Uterus (tissue), 4 donors: ENCODE results near the gene DENND4B. TPM values are rescaled to one million over a fixed set of nuclear protein-coding genes. Genes with fewer than 3 reads are reported as not detected.
"Not testable (repeated sequence)": the region's sequence is repeated elsewhere in the genome, so short reads cannot be mapped to it uniquely, and the experiment has no call there.

Source experiments
- DNase-seq, 2 donors: peaks; one replicate each; pipeline ENCODE4 v3.0.0-alpha.2; 2019 to 2020
- H3K27ac ChIP-seq, 2 donors: fragments of 200-600 bp; sonication (generic); 1 replicate in 1 of 2; 2 replicates in 1 of 2; pipeline ENCODE4 v1.5.1; 2016 to 2018
- H3K27me3 ChIP-seq, 2 donors: fragments of 200-600 bp; sonication (generic); one replicate each; pipeline ENCODE4 v1.5.1; 2018 to 2019; ENCODE audit warnings: control low read depth in 1 of 2
- H3K36me3 ChIP-seq, 2 donors: fragments of 200-600 bp; sonication (generic); one replicate each; pipeline ENCODE4 v1.5.1; 2019; ENCODE audit warnings: control low read depth in 1 of 2
- H3K4me1 ChIP-seq, 2 donors: fragments of 200-600 bp; sonication (generic); one replicate each; pipeline ENCODE4 v1.5.1; 2018 to 2019; ENCODE audit warnings: control low read depth in 1 of 2
- H3K4me3 ChIP-seq, 2 donors: fragments of 200-600 bp; sonication (generic); 1 replicate in 1 of 2; 2 replicates in 1 of 2; pipeline ENCODE4 v1.5.1; 2018 to 2019; ENCODE audit warnings: mild to moderate bottlenecking in 1 of 2
- H3K9me3 ChIP-seq, 2 donors: fragments of 200-600 bp; sonication (generic); one replicate each; pipeline ENCODE4 v1.5.1; 2019; ENCODE audit warnings: control low read depth in 1 of 2
- POLR2A ChIP-seq, 2 donors: fragments of 450-650 bp; IDR thresholded peaks; one replicate each; pipeline ENCODE4 v1.6.1; 2016; ENCODE audit warnings: antibody characterized with exemption in 2 of 2, mild to moderate bottlenecking in 1 of 2, moderate library complexity in 1 of 2
- intact Hi-C: fragments of 100-400 bp; cut with DNase I; formaldehyde crosslinking; loops from one replicate; pipeline ENCODE4 v1.15.1; 2023; ENCODE audit warnings: low total_unique reads
- total RNA-seq, 4 donors: library from RNA; depleted of rRNA in 3 of 4; stranded (reverse); fragments of >200 nt in 3 of 4; gene quantifications; one replicate each; pipeline versions ENCODE4 v1.1.0 to v1.2.4, GENCODE V29; 2014 to 2023
- TF ChIP-seq, protein P1 (sequence below), 4 experiments: fragments of 200-600 bp in 2 of 4; fragments of 450-650 bp in 2 of 4; sonication (generic) in 2 of 4; IDR thresholded peaks; one replicate each; pipeline ENCODE4 v1.5.1; 2016 to 2019; ENCODE audit warnings: antibody characterized with exemption in 4 of 4, mild to moderate bottlenecking in 2 of 4, moderate library complexity in 1 of 4
- donor health status: DM: yes; HTN: yes; CAD: no.

Gene DENND4B
- total RNA-seq, 4 donors from 2014 or later: 5.6 to 94.9 (median 30.1) TPM

GRCh38 chr1:153985341-153985912 is 38.9 kb upstream of the DENND4B start:
- Histone ChIP-seq H3K9me3 (no peaks in the 10 kb centered on the region), H3K4me3 (peak overlapping the region; percentile 45 to 57), H3K4me1 (no peaks in the 10 kb centered on the region), H3K36me3 (no peaks in the 10 kb centered on the region), H3K27ac (peak overlapping the region; percentile 95 to 97), H3K27me3 (no peaks in the 10 kb centered on the region)
- DNase-seq: peak; percentile 73 to 78
- intact Hi-C loops: loop anchor here (10.0 kb wide), 1 partner anchor 311 kb away; the partner anchor contains the start of genes ILF2 and NPR1
- peak in 1 of 2 donors; percentile 29 for TF ChIP-seq POLR2A (IDR thresholded peaks at IDR 0.05)
- TF ChIP-seq, protein P1, sequence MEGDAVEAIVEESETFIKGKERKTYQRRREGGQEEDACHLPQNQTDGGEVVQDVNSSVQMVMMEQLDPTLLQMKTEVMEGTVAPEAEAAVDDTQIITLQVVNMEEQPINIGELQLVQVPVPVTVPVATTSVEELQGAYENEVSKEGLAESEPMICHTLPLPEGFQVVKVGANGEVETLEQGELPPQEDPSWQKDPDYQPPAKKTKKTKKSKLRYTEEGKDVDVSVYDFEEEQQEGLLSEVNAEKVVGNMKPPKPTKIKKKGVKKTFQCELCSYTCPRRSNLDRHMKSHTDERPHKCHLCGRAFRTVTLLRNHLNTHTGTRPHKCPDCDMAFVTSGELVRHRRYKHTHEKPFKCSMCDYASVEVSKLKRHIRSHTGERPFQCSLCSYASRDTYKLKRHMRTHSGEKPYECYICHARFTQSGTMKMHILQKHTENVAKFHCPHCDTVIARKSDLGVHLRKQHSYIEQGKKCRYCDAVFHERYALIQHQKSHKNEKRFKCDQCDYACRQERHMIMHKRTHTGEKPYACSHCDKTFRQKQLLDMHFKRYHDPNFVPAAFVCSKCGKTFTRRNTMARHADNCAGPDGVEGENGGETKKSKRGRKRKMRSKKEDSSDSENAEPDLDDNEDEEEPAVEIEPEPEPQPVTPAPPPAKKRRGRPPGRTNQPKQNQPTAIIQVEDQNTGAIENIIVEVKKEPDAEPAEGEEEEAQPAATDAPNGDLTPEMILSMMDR (IDR thresholded peaks at IDR 0.05): no peak

DNA sequence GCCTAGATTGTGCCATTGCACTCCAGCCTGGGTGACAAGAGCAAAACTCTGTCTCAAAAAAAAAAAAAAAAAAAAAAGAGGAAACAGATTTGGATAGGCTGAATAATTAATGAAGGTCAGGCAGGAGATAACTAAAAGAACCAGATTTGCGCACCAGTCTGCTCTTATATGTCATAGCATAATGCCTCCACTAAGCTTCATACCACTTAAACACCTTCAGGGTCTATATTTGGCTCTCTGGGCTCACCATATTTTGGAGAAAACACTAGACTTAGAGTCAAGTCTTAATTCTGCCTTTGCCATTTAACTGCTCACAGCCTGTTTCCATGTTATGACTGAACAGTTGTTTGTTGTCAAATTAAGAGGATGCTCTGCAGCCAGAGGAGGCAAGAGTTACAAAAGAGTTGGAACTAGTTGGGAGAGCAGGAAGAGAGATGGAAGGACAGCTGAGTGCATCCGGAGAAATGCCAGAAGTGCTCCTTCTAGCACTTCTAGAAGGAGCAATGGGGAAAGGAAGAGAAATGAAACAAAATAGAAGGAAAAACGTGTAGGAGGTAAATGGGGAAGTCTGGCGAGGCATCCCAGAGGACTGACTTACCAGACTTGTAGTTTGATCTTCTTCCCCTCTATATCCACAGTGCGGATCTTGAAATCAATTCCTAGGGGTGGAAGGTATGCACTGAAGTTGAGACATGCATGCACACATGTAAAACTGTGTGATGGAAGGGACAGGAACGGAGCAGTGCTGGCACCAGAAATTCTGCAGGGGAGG is 37.8 kb upstream of the DENND4B start:
- H3K4me1 ChIP-seq: no peaks in the 10 kb centered on the region
- peak overlapping the region; percentile 95 to 97 for H3K27ac ChIP-seq
- H3K4me3 ChIP-seq: peak overlapping the region in 1 of 2 donors; percentile 45
- DNase-seq: no peak
- H3K27me3 ChIP-seq: no peaks in the 10 kb centered on the region
- H3K9me3 ChIP-seq: no peaks in the 10 kb centered on the region
- intact Hi-C loops: loop anchor here (10.0 kb wide), 1 partner anchor 310 kb away; the partner anchor contains the start of genes ILF2 and NPR1
- TF ChIP-seq POLR2A (IDR thresholded peaks at IDR 0.05): no peak
- TF ChIP-seq, protein P1 (IDR thresholded peaks at IDR 0.05): no peak
- H3K36me3 ChIP-seq: no peaks in the 10 kb centered on the region

DNA sequence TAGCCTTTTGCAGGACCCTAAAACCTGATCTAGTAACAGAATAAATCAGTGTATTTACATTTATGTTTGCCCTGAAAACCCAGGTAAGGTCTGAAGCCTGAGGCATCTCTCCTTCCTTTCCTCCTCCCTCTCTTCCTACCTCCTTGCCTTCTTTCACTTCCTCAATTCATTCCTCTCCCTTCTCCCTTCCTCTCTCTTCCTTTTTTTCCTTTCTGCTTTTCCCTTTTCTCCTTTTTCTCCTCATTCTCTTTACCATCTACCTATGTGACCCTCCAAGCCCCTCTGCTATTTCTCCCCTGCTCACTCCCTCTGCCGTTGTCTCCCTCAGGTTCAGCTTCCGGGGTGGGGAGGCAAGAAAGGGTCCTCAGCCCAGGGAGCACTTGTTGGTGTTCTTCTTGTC is 35.2 kb upstream of the DENND4B start:
- H3K27ac ChIP-seq, DNase-seq, H3K4me1 ChIP-seq, H3K27me3 ChIP-seq, H3K9me3 ChIP-seq, H3K4me3 ChIP-seq, H3K36me3 ChIP-seq: not testable (repeated sequence)
- intact Hi-C loops: loop anchor here (10.0 kb wide), 1 partner anchor 307 kb away; the partner anchor contains the start of genes ILF2 and NPR1

GRCh38 chr1:153979091-153979490 is 32.6 kb upstream of the DENND4B start:
- H3K36me3 ChIP-seq, H3K4me3 ChIP-seq: not testable (repeated sequence)

DNA sequence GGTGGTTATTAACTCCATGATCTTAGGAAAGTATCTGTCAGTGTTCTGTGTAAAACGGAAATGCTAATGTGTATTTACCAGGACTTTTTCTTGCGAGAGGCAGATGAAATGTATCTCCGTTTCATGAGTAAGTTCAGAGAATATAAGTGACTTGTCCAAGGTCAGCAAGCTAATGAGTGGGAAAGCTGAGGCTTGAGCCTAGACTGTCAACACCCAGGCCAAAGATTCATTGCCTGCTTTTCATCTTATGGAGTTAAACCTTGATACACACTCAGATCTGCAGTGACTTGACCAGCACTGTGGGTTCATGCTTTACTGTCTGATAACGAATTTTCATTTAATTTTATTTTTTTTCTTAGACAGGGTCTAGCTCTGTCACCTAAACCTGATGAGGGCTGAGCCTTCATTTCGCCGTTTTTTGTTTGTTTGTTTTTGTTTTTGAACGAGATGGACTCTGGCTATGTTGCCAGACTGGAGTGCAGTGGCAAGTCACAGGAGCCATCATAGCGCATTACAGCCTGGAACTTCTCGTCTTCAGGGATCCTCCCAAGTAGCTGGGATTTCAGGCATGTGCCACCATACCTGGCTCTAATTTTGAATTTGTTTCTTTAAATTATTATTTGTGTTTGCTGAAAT is 31.9 kb upstream of the DENND4B start:
- Histone ChIP-seq H3K4me3 (peak overlapping the region; percentile 94 to 98), H3K27me3 (no peaks in the 10 kb centered on the region), H3K27ac (peak overlapping the region; percentile 93 to 94), H3K9me3 (no peaks in the 10 kb centered on the region), H3K36me3 (no peaks in the 10 kb centered on the region), H3K4me1 (peaks cover 0 to 7% of the 10 kb centered on the region in 2 donors)
- DNase-seq: no peak
- intact Hi-C loops: loop anchor here (10.0 kb wide), 1 partner anchor 184 kb away; no protein-coding TSS in a partner anchor
- TF ChIP-seq, protein P1 (IDR thresholded peaks at IDR 0.05): no peak
- no peak for TF ChIP-seq POLR2A (IDR thresholded peaks at IDR 0.05)

More at GRCh38 chr1:153979091-153979490, 32.6 kb upstream of the DENND4B start:
- DNase-seq, H3K9me3 ChIP-seq, H3K27ac ChIP-seq, H3K27me3 ChIP-seq, H3K4me1 ChIP-seq: not testable (repeated sequence)
- intact Hi-C loops: loop anchor here (10.0 kb wide), 1 partner anchor 184 kb away; no protein-coding TSS in a partner anchor
